GM19438 (cell line): ENCODE results near the gene CUX1.
"Not testable (repeated sequence)": the region's sequence is repeated elsewhere in the genome, so short reads cannot be mapped to it uniquely, and the experiment has no call there.

Experiments used
- ATAC-seq: cut with Tn5 transposase; IDR thresholded peaks from one replicate; pipeline ENCODE4 v1.9.1; 2021; ENCODE audit warnings: low read depth; ENCODE audit not compliant: unreplicated experiment

Gene CUX1

GRCh38 chr7:101973130-101973529 lies 155.7 kb downstream of the CUX1 start:
- ATAC-seq, result no peak

DNA sequence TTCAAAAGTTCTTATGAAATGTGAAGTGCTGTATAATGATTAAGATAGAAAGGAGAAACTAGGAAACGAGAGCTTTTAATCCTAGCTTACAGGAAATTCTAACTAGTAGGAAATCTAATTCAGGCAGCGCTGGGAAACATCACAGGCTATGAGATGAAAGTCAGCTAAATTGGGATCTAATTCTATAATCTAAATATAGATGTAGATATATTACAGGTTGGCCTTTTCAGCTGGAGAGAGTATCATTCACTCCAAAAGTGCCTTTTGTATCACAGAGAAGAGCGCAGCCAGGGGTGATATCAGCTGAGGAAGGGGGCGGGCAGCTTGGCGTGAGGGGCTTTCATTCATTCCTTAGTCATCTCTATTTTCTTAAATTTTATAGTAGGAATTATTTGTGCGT lies 157.0 kb downstream of the CUX1 start:
- no peak for ATAC-seq

GRCh38 chr7:101975046-101975445 lies 157.6 kb downstream of the CUX1 start:
- ATAC-seq, result no peak

- no peak for ATAC-seq
Observed at GRCh38 chr7:101976411-101976810, 159.0 kb downstream of the CUX1 start.

- ATAC-seq, result no peak
Observed at GRCh38 chr7:101977249-101977648, 159.8 kb downstream of the CUX1 start.

DNA sequence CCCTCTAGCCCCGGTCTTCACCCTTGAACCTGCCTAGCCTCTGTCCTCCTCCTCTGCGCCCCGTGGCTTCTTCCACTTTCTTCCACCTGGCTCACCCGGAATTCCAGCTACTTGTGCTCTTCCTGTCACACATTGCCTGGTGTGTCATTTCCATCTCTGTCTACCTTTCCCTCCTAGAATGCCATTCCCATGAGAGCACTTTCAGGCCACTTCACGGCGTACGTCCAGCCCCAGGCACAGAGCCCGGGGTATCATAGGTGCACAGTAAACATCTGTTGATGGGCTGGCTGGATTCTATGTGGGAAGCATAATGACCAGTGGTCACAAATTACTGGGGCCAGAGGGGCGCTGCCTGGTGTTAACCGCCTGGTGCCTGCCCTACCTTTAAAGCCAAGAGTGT lies 161.3 kb downstream of the CUX1 start:
- ATAC-seq, result no peak

- ATAC-seq, result no peak
Observed at GRCh38 chr7:101983147-101983811, 165.9 kb downstream of the CUX1 start.

DNA sequence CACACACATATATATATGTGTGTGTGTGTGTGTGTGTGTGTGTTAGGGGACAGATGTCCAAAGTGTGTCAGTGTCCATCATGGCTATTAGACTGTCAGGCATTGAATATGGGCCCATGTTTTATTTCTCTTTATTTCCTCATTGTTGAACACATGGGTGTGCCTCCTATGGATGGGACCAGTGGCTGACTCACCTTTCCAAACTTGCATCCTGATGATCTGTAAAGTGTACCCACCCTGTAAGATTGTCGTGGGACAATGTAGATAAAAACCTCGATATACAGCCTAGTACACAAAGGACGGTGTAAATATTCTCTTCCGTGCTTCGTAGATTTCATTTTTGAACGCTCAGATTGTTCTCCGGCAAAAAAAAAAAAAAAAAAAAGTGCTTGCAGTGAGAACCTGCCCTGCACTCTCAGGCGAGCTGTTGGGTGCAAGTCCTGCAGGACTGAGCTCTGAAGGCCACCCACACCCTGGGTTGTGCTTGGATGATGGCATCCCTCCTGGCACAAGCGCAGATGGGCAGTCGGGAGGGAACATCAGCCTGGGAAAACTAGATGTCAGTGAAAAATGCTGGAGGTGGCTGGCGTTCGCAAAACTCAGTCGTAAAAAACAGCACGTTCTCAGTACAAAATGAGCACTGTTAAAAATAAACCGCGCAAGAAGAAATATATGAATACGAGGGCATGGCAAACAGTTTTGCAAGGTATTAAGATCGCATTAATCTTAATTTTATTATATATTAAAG lies 166.9 kb downstream of the CUX1 start:
- no peak for ATAC-seq

DNA sequence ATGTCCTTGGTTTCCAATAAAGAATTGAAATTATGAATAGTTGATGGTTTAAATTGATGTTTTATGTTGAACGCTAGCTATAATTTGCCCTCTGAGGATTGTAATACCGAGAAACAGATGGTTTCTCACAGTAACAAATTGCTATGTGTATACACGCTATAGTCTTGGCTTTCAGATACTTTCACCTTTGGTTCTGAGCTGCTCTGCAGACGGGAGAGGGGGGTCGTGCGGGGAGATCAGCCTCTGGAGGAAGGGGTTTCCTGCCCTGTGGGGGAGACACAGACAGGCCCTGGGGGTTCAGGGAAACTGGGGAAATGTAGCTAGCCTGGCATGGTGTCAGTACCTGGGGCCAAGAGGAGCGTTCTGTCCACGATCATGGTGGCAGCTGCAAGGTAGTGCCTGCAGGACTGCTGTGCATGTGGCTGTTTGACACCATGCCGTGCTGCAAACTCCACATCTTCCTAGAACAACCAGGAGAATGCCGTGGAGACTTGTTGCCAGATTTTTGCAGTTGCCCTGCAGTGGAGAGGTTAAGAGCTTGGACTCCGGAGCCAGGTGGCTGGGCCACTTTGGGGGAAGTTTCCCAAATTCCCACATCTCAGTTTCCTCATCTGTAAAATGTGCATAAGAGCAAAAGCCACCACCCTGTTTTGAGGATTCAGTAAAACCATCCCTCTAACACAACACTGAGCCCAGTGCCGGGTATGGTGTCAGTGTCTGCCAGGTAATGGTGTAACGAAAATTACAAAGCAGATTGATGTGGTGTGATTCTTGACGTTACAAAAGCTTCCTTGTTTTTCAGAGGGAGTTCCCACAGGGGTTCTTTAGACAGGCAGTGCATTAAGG lies 167.9 kb downstream of the CUX1 start:
- ATAC-seq, result no peak

GRCh38 chr7:101985903-101986734 lies 168.7 kb downstream of the CUX1 start:
- ATAC-seq, result no peak

DNA sequence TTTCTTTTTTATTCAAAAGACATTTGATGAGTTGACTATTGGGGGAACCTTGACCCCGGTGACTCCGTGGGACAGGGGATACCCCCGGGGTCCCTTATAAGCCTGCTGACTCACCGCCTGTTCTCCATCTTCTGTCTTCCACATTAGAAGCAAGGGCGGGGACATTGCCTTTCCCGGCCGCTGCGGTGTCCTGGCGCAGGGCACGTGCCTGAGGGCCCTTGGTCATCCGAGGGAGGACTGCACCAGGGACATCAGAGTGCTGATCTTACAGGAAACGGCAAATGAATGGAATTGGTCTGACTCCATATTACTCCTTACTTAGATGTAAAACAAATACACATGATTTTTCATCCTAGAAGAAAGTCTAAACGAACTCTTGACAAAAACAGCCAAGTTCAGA lies 170.1 kb downstream of the CUX1 start:
- ATAC-seq, result no peak

- not testable (repeated sequence) for ATAC-seq
Observed at GRCh38 chr7:101988060-101988459, 170.6 kb downstream of the CUX1 start.

- ATAC-seq, result no peak
Observed at GRCh38 chr7:101988513-101988912, 171.1 kb downstream of the CUX1 start.

- ATAC-seq, result no peak
Observed at GRCh38 chr7:101989101-101989500, 171.7 kb downstream of the CUX1 start.

DNA sequence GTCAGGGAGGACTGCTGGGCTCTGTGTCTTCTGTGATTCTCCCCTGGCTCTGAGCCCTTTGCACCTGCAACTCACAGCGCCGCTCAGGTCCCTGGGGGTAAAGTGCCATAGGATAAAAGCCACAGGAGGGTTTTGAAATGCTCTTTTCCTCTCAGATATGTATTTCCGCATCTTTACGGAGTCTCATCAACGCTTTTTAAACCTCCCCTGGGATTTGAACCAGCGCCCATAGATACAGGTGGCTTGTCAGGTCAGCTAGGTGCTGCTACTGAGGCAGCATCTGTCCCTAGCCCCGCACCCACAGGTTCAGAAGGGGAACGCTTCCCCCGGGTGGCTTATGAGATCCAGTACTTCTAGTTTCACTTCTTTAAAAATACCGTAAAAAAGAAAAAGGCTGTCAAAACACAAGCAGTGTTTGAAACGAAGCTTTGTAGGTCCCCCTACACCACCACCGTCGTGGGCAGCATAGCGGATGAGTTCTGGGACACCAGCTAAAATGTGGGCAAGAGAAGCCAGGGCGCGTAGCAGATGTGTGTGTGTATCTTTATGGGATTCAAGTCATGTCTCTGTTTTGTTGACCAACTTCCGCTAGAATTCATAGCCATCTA lies 173.5 kb downstream of the CUX1 start:
- ATAC-seq, result peak; percentile 87

DNA sequence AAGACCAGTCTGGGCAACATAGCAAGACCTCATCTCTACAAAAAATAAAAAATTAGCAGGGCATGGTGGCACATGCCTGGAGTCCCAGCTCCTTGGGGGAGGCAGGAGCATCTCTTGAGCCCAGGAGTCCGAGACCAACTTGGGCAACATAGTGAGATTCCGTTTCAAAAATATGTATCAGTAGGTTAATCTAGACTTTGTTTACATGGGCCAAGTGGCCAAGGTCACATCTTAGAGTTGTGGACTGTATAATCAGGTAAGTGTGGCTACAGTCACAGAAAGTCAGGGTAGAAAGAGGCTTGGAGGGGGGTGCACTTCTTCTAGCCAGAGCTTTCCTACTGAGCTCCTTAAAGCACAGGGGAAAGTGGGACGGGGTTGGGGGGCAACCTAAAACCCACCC lies 174.4 kb downstream of the CUX1 start:
- no peak for ATAC-seq

DNA sequence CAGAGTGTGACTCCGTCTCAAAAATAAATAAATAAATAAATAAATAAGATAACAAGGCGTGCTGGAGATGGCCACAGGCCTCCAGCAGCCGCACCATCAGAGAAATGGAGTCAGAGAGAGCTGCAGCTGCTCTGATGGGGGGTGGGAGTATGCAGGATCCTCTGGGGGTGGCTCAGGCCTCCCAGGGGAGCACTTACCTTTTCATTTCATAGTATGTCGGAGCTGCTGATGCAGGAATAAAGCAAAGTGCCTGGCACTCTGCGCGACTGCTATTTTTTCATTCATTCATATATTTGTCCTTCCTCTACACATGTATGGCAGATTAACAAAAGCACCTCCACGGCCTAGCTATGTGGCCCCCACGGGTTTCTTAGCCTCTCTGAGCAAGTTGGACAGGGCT lies 175.9 kb downstream of the CUX1 start:
- ATAC-seq, result no peak

GRCh38 chr7:101995121-101995520 lies 177.7 kb downstream of the CUX1 start:
- ATAC-seq, result no peak

DNA sequence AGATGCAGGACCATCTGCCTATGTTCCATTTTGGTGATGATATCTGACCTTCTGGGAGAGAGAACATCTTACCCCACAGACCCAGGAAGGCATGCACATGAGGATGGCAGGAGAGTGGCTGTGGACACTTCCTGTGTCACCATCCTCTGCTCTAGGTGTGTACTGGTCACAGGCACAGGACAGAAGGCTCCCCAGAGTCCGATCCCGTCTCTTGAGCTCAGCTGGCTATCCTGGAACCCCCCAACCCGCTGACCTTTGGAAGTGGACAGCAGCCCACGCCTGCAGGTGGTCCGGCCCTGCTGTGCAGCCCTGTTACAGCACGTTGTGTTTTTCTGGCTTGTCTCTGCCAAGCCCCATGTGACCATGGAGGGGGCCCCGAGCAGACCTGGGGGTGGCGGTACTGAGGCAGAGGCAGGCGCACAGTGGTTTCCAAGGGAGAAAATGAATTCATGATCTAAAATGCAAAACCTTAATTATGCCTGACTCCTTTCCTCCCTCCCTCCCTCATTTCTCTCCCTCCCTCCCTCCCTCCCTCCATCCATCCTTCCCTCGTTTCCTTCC lies 178.8 kb downstream of the CUX1 start:
- no peak for ATAC-seq

DNA sequence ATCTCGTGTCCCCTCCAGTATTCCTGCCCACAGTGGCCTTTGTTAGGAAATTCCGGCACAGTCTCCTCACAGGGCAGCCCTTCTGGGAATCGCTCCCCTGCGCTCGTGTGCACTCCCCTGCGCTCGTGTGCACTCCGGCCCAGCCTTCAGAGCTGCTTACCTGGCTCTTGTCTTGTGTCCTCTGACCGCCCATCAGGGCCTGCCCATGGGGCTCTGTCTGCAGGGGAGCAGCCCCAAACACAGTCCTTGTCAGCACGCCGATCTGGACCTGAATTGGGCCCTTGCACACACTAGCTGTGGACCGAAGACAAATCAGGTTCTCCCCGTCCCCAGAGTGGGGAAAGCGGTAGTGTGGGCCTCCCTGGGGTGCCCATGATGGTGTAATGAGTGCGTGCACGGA lies 179.4 kb downstream of the CUX1 start:
- no peak for ATAC-seq
